Measurements from ENCODE around the gene GPR153. TPM values are rescaled to one million over a fixed set of nuclear protein-coding genes. Genes with fewer than 3 reads are reported as not detected.
A peak's percentile ranks its signal among the peaks of the same experiment; 100 is the strongest.

GPR153 gene
- total RNA-seq, 1 experiment from 2014 or later = 98.7 TPM

GRCh38 chr1:6303397-6304012 is 42.6 kb upstream of the GPR153 start:
- ATAC-seq = no peak
- peaks cover 47% of the 10 kb centered on the region for H3K4me1 ChIP-seq (ENCODE audit: insufficient read depth, low read length)
- no peaks in the 10 kb centered on the region for H3K27me3 ChIP-seq (ENCODE audit: low read length)
- no peak overlapping the region for H3K4me2 ChIP-seq (ENCODE audit: low read length)
- peaks cover 28% of the 10 kb centered on the region for H3K79me2 ChIP-seq (ENCODE audit: low read length)
- CTCF ChIA-PET = no interaction called here
- intact Hi-C loops (cut with micrococcal nuclease) = loop anchor here (5.0 kb wide), 1 partner anchor 96 kb away; the partner anchor contains the start of gene RNF207
- H3K36me3 ChIP-seq (ENCODE audit: low read depth, low read length) = peaks cover 4% of the 10 kb centered on the region; the same call in 1 of the 2 replicates
- H4K20me1 ChIP-seq (ENCODE audit: low read length) = no peaks in the 10 kb centered on the region
- H3F3A ChIP-seq (ENCODE audit: low read length, unreplicated experiment) = peaks cover 18% of the 10 kb centered on the region
- no peak overlapping the region for H2AFZ ChIP-seq (ENCODE audit: low read length)
- no peaks in the 10 kb centered on the region for H3K9me2 ChIP-seq (replicated peaks; ENCODE audit: low read length)
- TF ChIP-seq EZH2 (IDR thresholded peaks at IDR 0.05; ENCODE audit: low read length, unreplicated experiment) = no peak
- H3K9ac ChIP-seq (ENCODE audit: low read length) = peak overlapping the region; percentile 92
- H3K27ac ChIP-seq (ENCODE audit: low read length) = peak overlapping the region; percentile 94
- H3K9me3 ChIP-seq (ENCODE audit: low read length) = no peaks in the 10 kb centered on the region
- DNase-seq = peak; percentile 48
- BruUV-seq (replicated peaks) = no TSS peak
- POLR2A ChIA-PET (ENCODE audit: unreplicated experiment) = no interaction called here
- H3K4me3 ChIP-seq (ENCODE audit: low read length) = no peak overlapping the region

- Histone ChIP-seq H3K36me3 (ENCODE audit: low read depth, low read length) (peaks cover 4% of the 10 kb centered on the region; the same call in 1 of the 2 replicates), H3F3A (ENCODE audit: low read length, unreplicated experiment) (peaks cover 18% of the 10 kb centered on the region), H3K27ac (ENCODE audit: low read length) (peak overlapping the region; percentile 94), H2AFZ (ENCODE audit: low read length) (no peak overlapping the region), H3K4me3 (ENCODE audit: low read length) (0 out of 2 replicates have a peak overlapping the region, but pooled peaks have one; percentile 6), H3K9ac (ENCODE audit: low read length) (peak overlapping the region; percentile 92), H3K9me2 (replicated peaks; ENCODE audit: low read length) (no peaks in the 10 kb centered on the region), H3K27me3 (ENCODE audit: low read length) (no peaks in the 10 kb centered on the region), H4K20me1 (ENCODE audit: low read length) (no peaks in the 10 kb centered on the region), H3K4me2 (ENCODE audit: low read length) (peak overlapping the region; percentile 45), H3K4me1 (ENCODE audit: insufficient read depth, low read length) (peaks cover 47% of the 10 kb centered on the region), H3K9me3 (ENCODE audit: low read length) (no peaks in the 10 kb centered on the region), H3K79me2 (ENCODE audit: low read length) (peaks cover 32% of the 10 kb centered on the region)
- intact Hi-C loops (cut with micrococcal nuclease) = loop anchor here (5.0 kb wide), 1 partner anchor 95 kb away; the partner anchor contains the start of gene RNF207
- no peak for TF ChIP-seq EZH2phosphoT487 (IDR thresholded peaks at IDR 0.05; ENCODE audit: borderline replicate concordance, low read length)
- TF ChIP-seq EZH2 (IDR thresholded peaks at IDR 0.05; ENCODE audit: low read length, unreplicated experiment) = no peak
- no peak for TF ChIP-seq CTCF (conservative IDR thresholded peaks at IDR 0.05; ENCODE audit: low read depth, low read length)
- ChIA-PET CTCF (no interaction called here), POLR2A (ENCODE audit: unreplicated experiment) (interaction anchor here (0.6 kb wide), 1 partner anchor 76 kb away, joined by 3 read pairs; no protein-coding TSS in a partner anchor)
- DNase-seq (peak; percentile 86), ATAC-seq (peak; percentile 5)
- BruUV-seq (replicated peaks) = no TSS peak
Measured at GRCh38 chr1:6302568-6302967, 41.7 kb upstream of the GPR153 start.

- Histone ChIP-seq H3K4me2 (ENCODE audit: low read length) (peak overlapping the region; percentile 62), H3K9me3 (ENCODE audit: low read length) (no peaks in the 10 kb centered on the region), H3K27ac (ENCODE audit: low read length) (peak overlapping the region; percentile 94), H3K79me2 (ENCODE audit: low read length) (peaks cover 36% of the 10 kb centered on the region), H3K27me3 (ENCODE audit: low read length) (no peaks in the 10 kb centered on the region), H3K4me3 (ENCODE audit: low read length) (no peak overlapping the region), H4K20me1 (ENCODE audit: low read length) (no peaks in the 10 kb centered on the region), H3K9ac (ENCODE audit: low read length) (peak overlapping the region; percentile 92), H2AFZ (ENCODE audit: low read length) (no peak overlapping the region), H3F3A (ENCODE audit: low read length, unreplicated experiment) (peaks cover 18% of the 10 kb centered on the region), H3K4me1 (ENCODE audit: insufficient read depth, low read length) (peaks cover 47% of the 10 kb centered on the region), H3K36me3 (ENCODE audit: low read depth, low read length) (peaks cover 4% of the 10 kb centered on the region; the same call in 1 of the 2 replicates), H3K9me2 (replicated peaks; ENCODE audit: low read length) (no peaks in the 10 kb centered on the region)
- intact Hi-C loops (cut with micrococcal nuclease) = loop anchor here (1.0 to 5.0 kb wide), 2 partner anchors 55 to 94 kb away; partner anchors contain the start of gene RNF207
- CTCF ChIA-PET = interaction anchor here (0.8 to 1.3 kb wide), 3 partner anchors 57 to 97 kb away, joined by 4 read pairs; no protein-coding TSS in a partner anchor
- ATAC-seq (peak; percentile 44), DNase-seq (peak; percentile 100)
- BruUV-seq (replicated peaks) = no TSS peak
- no peak for TF ChIP-seq EZH2phosphoT487 (IDR thresholded peaks at IDR 0.05; ENCODE audit: borderline replicate concordance, low read length)
- no peak for TF ChIP-seq EZH2 (IDR thresholded peaks at IDR 0.05; ENCODE audit: low read length, unreplicated experiment)
- no peak for TF ChIP-seq CTCF (conservative IDR thresholded peaks at IDR 0.05; ENCODE audit: low read depth, low read length)
- POLR2A ChIA-PET (ENCODE audit: unreplicated experiment) = interaction anchor here (0.5 to 1.3 kb wide), 5 partner anchors 16 to 92 kb away, joined by 3 to 23 read pairs (median 9); partner anchors contain the start of gene ACOT7
Measured at GRCh38 chr1:6301526-6301925, 40.6 kb upstream of the GPR153 start.
